Endothelial cell of umbilical vein (primary cell): ENCODE results near the gene ZNF385C. TPM values are rescaled to one million over a fixed set of nuclear protein-coding genes. Genes with fewer than 3 reads are reported as not detected.

ENCODE experiments used
- BruUV-seq: library from RNA; stranded (reverse); fragments of 400-500 nt; replicated peaks from 2 replicates; lab custom pipeline; 2021; lab: Mats Ljungman, UMichigan
- CTCF ChIA-PET: fragments of 300-600, 350-600 bp; sonication (Branson Sonifier 250); formaldehyde crosslinking; loops from one replicate; lab custom pipeline; 2021; ENCODE audit warnings: antibody characterized with exemption, inconsistent platforms; lab: Charles Lee
- POLR2A ChIA-PET: fragments of 300-600, 350-600 bp; sonication (Branson Sonifier 250); formaldehyde crosslinking; loops from one replicate; lab custom pipeline; 2021; ENCODE audit warnings: antibody characterized with exemption, inconsistent platforms; lab: Charles Lee
- DNase-seq: peaks from one replicate; pipeline ENCODE4 v3.0.0-alpha.2; 2011; ENCODE audit warnings: low read depth, low spot score
- FAIRE-seq: peaks from 2 replicates; lab custom pipeline; 2011; peaks lifted over from hg19 to GRCh38; lab: Jason Lieb, UNC
- H2AFZ ChIP-seq: 2 replicates; pipeline ENCODE4 v1.6.0; 2012; ENCODE audit warnings: low read depth, low read length, control low read depth, inconsistent platforms
- H3K27ac ChIP-seq: 2 replicates; pipeline ENCODE4 v1.5.1; 2011; ENCODE audit warnings: low read depth, mild to moderate bottlenecking, control low read depth, low read length, moderate library complexity; ENCODE audit not compliant: insufficient read depth
- H3K27me3 ChIP-seq, 2 experiments: 2 replicates each; pipeline versions ENCODE4 v1.6.0 to v1.6.1; 2011; ENCODE audit warnings: low read length in 2 of 2, mixed read lengths in 1 of 2; ENCODE audit not compliant: control insufficient read depth in 2 of 2, insufficient read depth in 2 of 2
- H3K36me3 ChIP-seq, 2 experiments: 2 replicates in 1 of 2; 3 replicates in 1 of 2; pipeline ENCODE4 v1.5.1; 2011; ENCODE audit warnings: low read length in 2 of 2, mild to moderate bottlenecking in 1 of 2, moderate library complexity in 1 of 2; ENCODE audit not compliant: control insufficient read depth in 2 of 2, insufficient read depth in 2 of 2; ENCODE audit errors: extremely low read depth in 1 of 2
- H3K4me1 ChIP-seq: 3 replicates; pipeline ENCODE4 v1.5.1; 2011; ENCODE audit warnings: mild to moderate bottlenecking, low read length; ENCODE audit not compliant: control insufficient read depth, insufficient read depth; ENCODE audit errors: extremely low read depth
- H3K4me2 ChIP-seq: 2 replicates; pipeline ENCODE4 v1.6.1; 2011; ENCODE audit warnings: low read length, control low read depth, mixed read lengths; ENCODE audit not compliant: insufficient read depth
- H3K4me3 ChIP-seq, 3 experiments: fragments of 200-600 bp in 1 of 3; sonication (generic), shearing (Covaris generic) in 1 of 3; replicated peaks in 1 of 3; 2 replicates each; pipeline ENCODE4 v1.5.1; 2011 to 2016; ENCODE audit warnings: control low read depth in 3 of 3, low read length in 3 of 3, mild to moderate bottlenecking in 2 of 3, inconsistent platforms in 1 of 3, low read depth in 1 of 3, moderate library complexity in 1 of 3; ENCODE audit not compliant: insufficient read depth in 1 of 3
- H3K79me2 ChIP-seq: 2 replicates; pipeline ENCODE4 v1.6.0; 2012; ENCODE audit warnings: low read length, inconsistent platforms; ENCODE audit not compliant: control insufficient read depth, insufficient read depth
- H3K9ac ChIP-seq: replicated peaks from 2 replicates; pipeline ENCODE3; 2011; ENCODE audit warnings: low read length, control low read depth; ENCODE audit not compliant: insufficient read depth; ENCODE audit errors: extremely low read depth
- H3K9me1 ChIP-seq: replicated peaks from 3 replicates; pipeline ENCODE4 v1.6.0; 2011; ENCODE audit warnings: mild to moderate bottlenecking, low read length; ENCODE audit not compliant: control insufficient read depth, insufficient read depth; ENCODE audit errors: extremely low read depth
- H3K9me3 ChIP-seq: replicated peaks from 2 replicates; pipeline ENCODE4 v1.5.1; 2012; ENCODE audit warnings: low read length, inconsistent platforms; ENCODE audit not compliant: control insufficient read depth, insufficient read depth
- H4K20me1 ChIP-seq: replicated peaks from 2 replicates; pipeline ENCODE3; 2011; ENCODE audit warnings: mild to moderate bottlenecking, low read length; ENCODE audit not compliant: control insufficient read depth, insufficient read depth; ENCODE audit errors: extremely low read depth
- CTCF ChIP-seq, 2 donors: IDR thresholded peaks; 1 replicate in 1 of 2; 2 replicates in 1 of 2; pipeline ENCODE4 v1.5.1; 2011; ENCODE audit warnings: low read length in 2 of 2, mild to moderate bottlenecking in 2 of 2, moderate library complexity in 2 of 2, control low read depth in 1 of 2, inconsistent platforms in 1 of 2, low read depth in 1 of 2; ENCODE audit not compliant: insufficient read depth in 1 of 2; ENCODE audit errors: extremely low read depth in 1 of 2
- EZH2 ChIP-seq: IDR thresholded peaks from 2 replicates; pipeline ENCODE4 v1.6.1; 2012; ENCODE audit warnings: borderline replicate concordance, low read depth, mild to moderate bottlenecking, moderate library complexity, low read length, inconsistent platforms; ENCODE audit not compliant: severe bottlenecking
- FOS ChIP-seq: IDR thresholded peaks from 2 replicates; pipeline ENCODE4 v1.6.1; 2011; ENCODE audit warnings: mild to moderate bottlenecking, low read length, moderate library complexity, borderline replicate concordance; ENCODE audit not compliant: insufficient read depth
- GATA2 ChIP-seq: IDR thresholded peaks from 2 replicates; pipeline ENCODE4 v1.7.0; 2011; ENCODE audit warnings: low read depth, mild to moderate bottlenecking, moderate library complexity, mixed read lengths, low read length; ENCODE audit not compliant: insufficient read length, insufficient read depth
- JUN ChIP-seq: IDR thresholded peaks from 2 replicates; pipeline ENCODE4 v1.6.1; 2011; ENCODE audit warnings: borderline replicate concordance, low read depth; ENCODE audit not compliant: insufficient read length, insufficient read depth
- MAX ChIP-seq: IDR thresholded peaks from 2 replicates; pipeline ENCODE4 v1.6.1; 2011; ENCODE audit not compliant: insufficient read depth, insufficient read length
- MYC ChIP-seq: IDR thresholded peaks from one replicate; pipeline ENCODE4 v1.6.1; 2011; ENCODE audit warnings: mild to moderate bottlenecking, low read depth, low read length
- POLR2A ChIP-seq: IDR thresholded peaks from 2 replicates; pipeline ENCODE4 v1.6.1; 2012; ENCODE audit warnings: low read depth, mild to moderate bottlenecking, control low read depth, low read length
- POLR2AphosphoS5 ChIP-seq: IDR thresholded peaks from 2 replicates; pipeline ENCODE4 v1.6.1; 2012; ENCODE audit warnings: low read depth, mild to moderate bottlenecking, control low read depth, low read length, moderate library complexity; ENCODE audit not compliant: insufficient read depth
- dilution Hi-C: fragments of 300-500 bp; cut with MboI; formaldehyde crosslinking; loops from one replicate; pipeline ENCODE4 v1.15.0; 2019; ENCODE audit warnings: low sequenced_read_pairs; ENCODE audit not compliant: extremely low pct_ligation_motif_present
- intact Hi-C: fragments of 100-400 bp; cut with micrococcal nuclease; formaldehyde crosslinking; loops from one replicate; pipeline ENCODE4 v1.10.0; 2022
- polyA plus RNA-seq, 4 experiments: library from polyadenylated mRNA; depleted of rRNA in 3 of 4; stranded (reverse) in 3 of 4; unstranded in 1 of 4; fragments of >200 nt; gene quantifications; 2 replicates each; pipeline versions ENCODE4 v1.2.1 to v1.2.3, GENCODE V29; 2011 to 2012; ENCODE audit warnings: missing spikeins in 1 of 4
- total RNA-seq: library from RNA; stranded (reverse); gene quantifications from 2 replicates; pipeline ENCODE4 v1.2.3, GENCODE V29; 2021

Gene ZNF385C
- total and polyA plus RNA-seq, 2 donors (not counting 3 experiments of a cell fraction or from before 2014, with no cell fraction given) = 0.07 TPM; not detected in 1

GRCh38 chr17:42127414-42127813 is 29.1 kb upstream of the ZNF385C start:
- H3K4me1 ChIP-seq = peaks cover 34% of the 10 kb centered on the region
- BruUV-seq = no TSS peak
- H3K79me2 ChIP-seq = peaks cover 30% of the 10 kb centered on the region
- dilution Hi-C loops (no loop called here), intact Hi-C loops (no loop called here)
- H3K9me1 ChIP-seq = no peaks in the 10 kb centered on the region
- H2AFZ ChIP-seq = no peak overlapping the region
- no peak overlapping the region for H3K27ac ChIP-seq
- no peaks in the 10 kb centered on the region for H3K27me3 ChIP-seq
- H3K9me3 ChIP-seq = no peaks in the 10 kb centered on the region
- no peak overlapping the region for H3K4me3 ChIP-seq
- H3K4me2 ChIP-seq = no peak overlapping the region
- peaks cover 27 to 41% of the 10 kb centered on the region in 2 experiments for H3K36me3 ChIP-seq
- CTCF ChIA-PET = interaction anchor here (1.3 kb wide), 1 partner anchor 9 kb away, joined by 5 read pairs; no protein-coding TSS in a partner anchor
- no peak for TF ChIP-seq EZH2
- no peak for TF ChIP-seq FOS
- TF ChIP-seq MYC = no peak
- no peak for TF ChIP-seq GATA2
- TF ChIP-seq JUN = no peak
- TF ChIP-seq CTCF (IDR thresholded peaks at IDR 0.05; ENCODE audit: extremely low read depth in 1 of 2, insufficient read depth in 1 of 2, low read depth in 1 of 2, low read length in 2 of 2) = no peak
- no peak for TF ChIP-seq POLR2AphosphoS5
- TF ChIP-seq MAX = no peak
- TF ChIP-seq POLR2A = no peak
- H4K20me1 ChIP-seq = no peaks in the 10 kb centered on the region
- FAIRE-seq = no peak
- POLR2A ChIA-PET = no interaction called here
- DNase-seq = no peak
- H3K9ac ChIP-seq = no peak overlapping the region
